Activated CD4-positive, alpha-beta T cell treated with anti-CD3 and anti-CD28 coated beads for 36 hours (primary cell): Measurements from ENCODE around the gene DELE1. TPM values are rescaled to one million over a fixed set of nuclear protein-coding genes. Genes with fewer than 3 reads are reported as not detected.
A peak's percentile ranks its signal among the peaks of the same experiment; 100 is the strongest.

Source experiments
- ATAC-seq: fragments of 200-7000 bp; cut with Tn5 transposase; one replicate; pipeline ENCODE4 v1.10.0; 2021; ENCODE audit warnings: mild to moderate bottlenecking, moderate library complexity
- CTCF ChIA-PET: fragments of 350-600 bp; sonication (Branson Sonifier 250); formaldehyde crosslinking; loops from one replicate; lab custom pipeline; 2021; ENCODE audit warnings: antibody characterized with exemption; lab: Charles Lee
- POLR2A ChIA-PET: fragments of 350-600 bp; sonication (Branson Sonifier 250); formaldehyde crosslinking; loops from one replicate; lab custom pipeline; 2021; ENCODE audit warnings: antibody characterized with exemption, inconsistent platforms; lab: Charles Lee
- DNase-seq: peaks from one replicate; pipeline ENCODE4 v3.0.0-alpha.2; 2020
- H3K27ac Mint-ChIP-seq: one replicate; pipeline ENCODE4 v1.8.0; 2021; ENCODE audit warnings: mixed read lengths
- H3K27me3 Mint-ChIP-seq: one replicate; pipeline ENCODE4 v1.8.0; 2021; ENCODE audit warnings: mixed read lengths
- H3K36me3 Mint-ChIP-seq: one replicate; pipeline ENCODE4 v1.8.0; 2021; ENCODE audit warnings: low read depth, mixed read lengths
- H3K4me1 Mint-ChIP-seq: one replicate; pipeline ENCODE4 v1.8.0; 2021; ENCODE audit warnings: mixed read lengths
- H3K4me3 Mint-ChIP-seq: one replicate; pipeline ENCODE4 v1.8.0; 2021; ENCODE audit warnings: mild to moderate bottlenecking, moderate library complexity, mixed read lengths
- H3K9me3 Mint-ChIP-seq: one replicate; pipeline ENCODE4 v1.8.0; 2021; ENCODE audit warnings: low read depth, mixed read lengths
- intact Hi-C, 2 experiments: fragments of 100-400 bp; cut with DNase I in 1 of 2; cut with micrococcal nuclease in 1 of 2; formaldehyde crosslinking; loops; one replicate each; pipeline versions ENCODE4 v1.14.2 to v1.15.1; 2022 to 2024; cut with DNase I, micrococcal nuclease
- total RNA-seq, 2 experiments: library from RNA; stranded (reverse); gene quantifications; one replicate each; pipeline ENCODE4 v1.2.3, GENCODE V29; 2021

DELE1 gene
- total RNA-seq, 2 experiments from 2014 or later, result 48.7 to 56.1 TPM

- Mint-ChIP-seq H3K36me3 (no peaks in the 10 kb centered on the region), H3K9me3 (no peaks in the 10 kb centered on the region), H3K4me3 (peak overlapping the region; percentile 50), H3K4me1 (peaks cover 38% of the 10 kb centered on the region), H3K27ac (peak overlapping the region; percentile 58), H3K27me3 (no peaks in the 10 kb centered on the region)
- POLR2A ChIA-PET, result interaction anchor here (1.7 kb wide), 1 partner anchor 266 kb away, joined by 4 read pairs; no protein-coding TSS in a partner anchor
- CTCF ChIA-PET, result interaction anchor here (0.6 to 6.1 kb wide), 10 partner anchors 10 to 308 kb away, joined by 3 to 152 read pairs (median 6); partner anchors contain the start of genes FCHSD1, PCDH1 and RNF14
- ATAC-seq (peak; percentile 52), DNase-seq (peak; percentile 48)
- intact Hi-C loops, result no loop called here
These were observed 35.0 kb downstream of the DELE1 start for GRCh38 chr5:141958546-141959172.

- peaks cover 38% of the 10 kb centered on the region for H3K4me1 Mint-ChIP-seq
- no peaks in the 10 kb centered on the region for H3K9me3 Mint-ChIP-seq
- no peaks in the 10 kb centered on the region for H3K36me3 Mint-ChIP-seq
- H3K27me3 Mint-ChIP-seq, result no peaks in the 10 kb centered on the region
- peak overlapping the region; percentile 6 for H3K27ac Mint-ChIP-seq
- no peak overlapping the region for H3K4me3 Mint-ChIP-seq
- intact Hi-C loops, result loop anchor here (1.0 to 10.0 kb wide), 8 partner anchors 36 to 295 kb away; no protein-coding TSS in a partner anchor
- ATAC-seq (no peak), DNase-seq (peak; percentile 62)
- CTCF ChIA-PET, result interaction anchor here (0.5 to 6.1 kb wide), 54 partner anchors 9 to 1716 kb away, joined by 3 to 152 read pairs (median 6); partner anchors contain the start of genes ARAP3, DELE1, FCHSD1 and HDAC3
- POLR2A ChIA-PET, result interaction anchor here (1.1 to 2.4 kb wide), 2 partner anchors 9 to 268 kb away, joined by 8 to 12 read pairs; partner anchors contain the start of gene RNF14
These were observed 36.3 kb downstream of the DELE1 start for GRCh38 chr5:141960018-141960417.

GRCh38 chr5:141960449-141961323, 37.0 kb downstream of the DELE1 start:
- intact Hi-C loops, result loop anchor here (1.0 to 10.0 kb wide), 8 partner anchors 36 to 296 kb away; no protein-coding TSS in a partner anchor
- CTCF ChIA-PET, result interaction anchor here (0.6 to 6.1 kb wide), 78 partner anchors 9 to 1715 kb away, joined by 3 to 152 read pairs (median 4); partner anchors contain the start of genes ARAP3, DELE1, FCHSD1 and HDAC3
- POLR2A ChIA-PET, result interaction anchor here (0.5 to 2.4 kb wide), 5 partner anchors 9 to 1313 kb away, joined by 3 to 12 read pairs (median 5); partner anchors contain the start of genes IK and RNF14
- ATAC-seq (peak; percentile 88), DNase-seq (peak; percentile 95)
- H3K27ac Mint-ChIP-seq, result peak overlapping the region; percentile 82
- peaks cover 38% of the 10 kb centered on the region for H3K4me1 Mint-ChIP-seq
- no peaks in the 10 kb centered on the region for H3K9me3 Mint-ChIP-seq
- no peaks in the 10 kb centered on the region for H3K27me3 Mint-ChIP-seq
- no peaks in the 10 kb centered on the region for H3K36me3 Mint-ChIP-seq
- peak overlapping the region; percentile 10 for H3K4me3 Mint-ChIP-seq

GRCh38 chr5:141961466-141961865, 37.8 kb downstream of the DELE1 start:
- Mint-ChIP-seq H3K4me3 (no peak overlapping the region), H3K9me3 (no peaks in the 10 kb centered on the region), H3K27me3 (no peaks in the 10 kb centered on the region), H3K36me3 (no peaks in the 10 kb centered on the region), H3K27ac (peak overlapping the region; percentile 82), H3K4me1 (peaks cover 38% of the 10 kb centered on the region)
- intact Hi-C loops, result loop anchor here in 1 of 2 experiments (2.0 to 10.0 kb wide), 2 partner anchors 73 to 297 kb away; no protein-coding TSS in a partner anchor
- ATAC-seq, result no peak
- POLR2A ChIA-PET, result interaction anchor here (0.6 to 2.4 kb wide), 4 partner anchors 8 to 269 kb away, joined by 3 to 12 read pairs (median 6); partner anchors contain the start of gene RNF14
- DNase-seq, result no peak
- CTCF ChIA-PET, result interaction anchor here (0.6 to 6.1 kb wide), 66 partner anchors 9 to 458 kb away, joined by 3 to 152 read pairs (median 4); partner anchors contain the start of genes ARAP3, DELE1, FCHSD1 and HDAC3

GRCh38 chr5:141963701-141964100, 40.0 kb downstream of the DELE1 start:
- Mint-ChIP-seq H3K4me1 (peaks cover 30% of the 10 kb centered on the region), H3K36me3 (no peaks in the 10 kb centered on the region), H3K4me3 (no peak overlapping the region), H3K27me3 (no peaks in the 10 kb centered on the region), H3K9me3 (no peaks in the 10 kb centered on the region), H3K27ac (no peak overlapping the region)
- intact Hi-C loops, result loop anchor here in 1 of 2 experiments (10.0 kb wide), 1 partner anchor 299 kb away; no protein-coding TSS in a partner anchor
- ChIA-PET POLR2A (interaction anchor here (0.5 kb wide), 1 partner anchor 128 kb away, joined by 4 read pairs; no protein-coding TSS in a partner anchor), CTCF (interaction anchor here (0.6 to 1.8 kb wide), 11 partner anchors 12 to 857 kb away, joined by 3 to 17 read pairs (median 3); partner anchors contain the start of gene DELE1)
- DNase-seq (no peak), ATAC-seq (no peak)

- no peak overlapping the region for H3K27ac Mint-ChIP-seq
These were observed 41.4 kb downstream of the DELE1 start for GRCh38 chr5:141965071-141965470.

GRCh38 chr5:141966275-141966962, 42.7 kb downstream of the DELE1 start:
- Mint-ChIP-seq H3K4me3 (no peak overlapping the region), H3K27ac (no peak overlapping the region), H3K27me3 (no peaks in the 10 kb centered on the region), H3K9me3 (no peaks in the 10 kb centered on the region), H3K4me1 (peaks cover 20% of the 10 kb centered on the region), H3K36me3 (peaks cover 6% of the 10 kb centered on the region)
- ATAC-seq, result no peak
- no peak for DNase-seq
- ChIA-PET POLR2A (no interaction called here), CTCF (no interaction called here)
- intact Hi-C loops, result loop anchor here (5.0 to 10.0 kb wide), 3 partner anchors 89 to 644 kb away; partner anchors contain the start of genes PCDH1 (in 1 of the 2) and TAF7 (in 1 of the 2)

More at GRCh38 chr5:141965071-141965470, 41.4 kb downstream of the DELE1 start:
- Mint-ChIP-seq H3K4me1 (peaks cover 22% of the 10 kb centered on the region), H3K4me3 (no peak overlapping the region), H3K27me3 (no peaks in the 10 kb centered on the region), H3K36me3 (peaks cover 4% of the 10 kb centered on the region), H3K9me3 (no peaks in the 10 kb centered on the region)
- ChIA-PET POLR2A (no interaction called here), CTCF (interaction anchor here (1.7 to 1.8 kb wide), 2 partner anchors 10 to 42 kb away, joined by 5 to 8 read pairs; partner anchors contain the start of gene DELE1)
- no peak for DNase-seq
- intact Hi-C loops, result loop anchor here (5.0 to 10.0 kb wide), 3 partner anchors 88 to 643 kb away; partner anchors contain the start of genes PCDH1 (in 1 of the 2) and TAF7 (in 1 of the 2)
- ATAC-seq, result no peak

GRCh38 chr5:141966963-141967333, 43.3 kb downstream of the DELE1 start:
- POLR2A ChIA-PET, result no interaction called here
- ATAC-seq (no peak), DNase-seq (no peak)
- intact Hi-C loops, result loop anchor here (5.0 to 10.0 kb wide), 3 partner anchors 90 to 645 kb away; partner anchors contain the start of genes PCDH1 (in 1 of the 2) and TAF7 (in 1 of the 2)
- Mint-ChIP-seq H3K27me3 (no peaks in the 10 kb centered on the region), H3K36me3 (peaks cover 8% of the 10 kb centered on the region), H3K9me3 (no peaks in the 10 kb centered on the region), H3K4me3 (no peak overlapping the region), H3K4me1 (peaks cover 22% of the 10 kb centered on the region), H3K27ac (no peak overlapping the region)
- CTCF ChIA-PET, result interaction anchor here (3.9 kb wide), 1 partner anchor 274 kb away, joined by 43 read pairs; no protein-coding TSS in a partner anchor

- peaks cover 15% of the 10 kb centered on the region for H3K36me3 Mint-ChIP-seq
- H3K4me1 Mint-ChIP-seq, result peaks cover 30% of the 10 kb centered on the region
- intact Hi-C loops, result loop anchor here (1.0 to 10.0 kb wide), 10 partner anchors 38 to 647 kb away; partner anchors contain the start of genes DELE1 (in 2 of the 2), FCHSD1 (in 1 of the 2), PCDH1 (in 1 of the 2) and SPRY4 (in 1 of the 2)
- peak within 1 kb of the TSS; percentile 97 for H3K4me3 Mint-ChIP-seq
- CTCF ChIA-PET, result interaction anchor here (0.5 to 4.9 kb wide), 57 partner anchors 8 to 731 kb away, joined by 3 to 80 read pairs (median 4); partner anchors contain the start of genes DELE1, DIAPH1, GNPDA1 and PCDH1
- peak within 1 kb of the TSS; percentile 96 for H3K27ac Mint-ChIP-seq
- ATAC-seq (peak; percentile 96), DNase-seq (peak; percentile 98)
- no peaks in the 10 kb centered on the region for H3K9me3 Mint-ChIP-seq
- POLR2A ChIA-PET, result interaction anchor here (0.6 to 1.7 kb wide), 8 partner anchors 8 to 377 kb away, joined by 3 to 8 read pairs (median 4); partner anchors contain the start of genes DELE1, HDAC3 and RELL2
- H3K27me3 Mint-ChIP-seq, result no peaks in the 10 kb centered on the region
These were observed 45.4 kb downstream of the DELE1 start, which contains the start of gene RNF14 for GRCh38 chr5:141968914-141969608. Gene RNF14 (plus strand): TSS chr5:141969105. CDS start chr5:141973589, 4,484 bp downstream.
